ENCODE data around the gene SLC7A8. TPM values are rescaled to one million over a fixed set of nuclear protein-coding genes. Genes with fewer than 3 reads are reported as not detected.

SLC7A8 gene
- total RNA-seq, 3 donors from 2014 or later (not counting 1 experiment from before 2014, with no cell fraction given): 0.42 to 1.2 (median 1.0) TPM

DNA sequence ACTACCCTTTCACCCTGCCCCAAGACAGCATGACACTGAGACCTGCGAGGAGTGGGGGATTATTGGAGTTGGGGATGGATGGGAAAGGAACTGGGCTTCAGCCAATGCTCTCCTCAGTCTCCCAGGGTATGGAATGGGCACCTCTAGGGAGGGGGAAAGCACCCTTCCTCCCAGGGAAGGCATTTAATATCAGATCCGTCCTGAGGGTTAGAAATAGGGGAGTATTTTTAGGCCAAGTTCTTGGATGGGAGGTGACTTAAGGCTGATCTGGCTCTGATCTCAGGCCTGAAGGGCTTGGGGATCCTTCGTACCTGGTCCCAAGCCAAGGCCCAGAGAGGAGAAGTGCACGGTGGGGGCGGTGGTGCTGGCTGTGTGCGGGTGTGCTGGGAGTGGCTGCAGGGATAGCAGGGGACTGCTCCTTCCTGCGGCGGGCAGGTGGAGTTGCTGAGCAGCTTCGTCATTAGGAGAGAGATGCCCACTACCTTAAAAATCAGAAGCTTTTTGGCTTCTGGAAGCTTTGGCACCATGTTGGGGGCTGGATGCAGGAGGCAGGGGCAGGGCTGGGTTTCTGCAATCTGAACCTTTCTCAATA, 57.4 kb downstream of the SLC7A8 start:
- H3K9me3 ChIP-seq (ENCODE audit: control insufficient read depth, insufficient read depth, low read length): no peaks in the 10 kb centered on the region
- DNase-seq: no peak
- H3K36me3 Mint-ChIP-seq: no peaks in the 10 kb centered on the region
- H3K9me3 Mint-ChIP-seq: no peaks in the 10 kb centered on the region
- H3K4me3 ChIP-seq (ENCODE audit: low read length): no peak overlapping the region
- H3K27me3 ChIP-seq (ENCODE audit: control insufficient read depth, insufficient read depth, low read length): no peaks in the 10 kb centered on the region
- no peak overlapping the region for H3K4me3 Mint-ChIP-seq
- H3K27me3 Mint-ChIP-seq (ENCODE audit: low read depth in 2 of 2): peaks cover 9 to 19% of the 10 kb centered on the region in 2 donors
- no peak overlapping the region for H3K27ac Mint-ChIP-seq
- H3K4me1 ChIP-seq (ENCODE audit: control insufficient read depth, insufficient read depth, low read length): peaks cover 7% of the 10 kb centered on the region
- intact Hi-C loops (cut with micrococcal nuclease): no loop called here
- peaks cover 5 to 6% of the 10 kb centered on the region in 2 donors for H3K4me1 Mint-ChIP-seq
- TF ChIP-seq, protein P1, sequence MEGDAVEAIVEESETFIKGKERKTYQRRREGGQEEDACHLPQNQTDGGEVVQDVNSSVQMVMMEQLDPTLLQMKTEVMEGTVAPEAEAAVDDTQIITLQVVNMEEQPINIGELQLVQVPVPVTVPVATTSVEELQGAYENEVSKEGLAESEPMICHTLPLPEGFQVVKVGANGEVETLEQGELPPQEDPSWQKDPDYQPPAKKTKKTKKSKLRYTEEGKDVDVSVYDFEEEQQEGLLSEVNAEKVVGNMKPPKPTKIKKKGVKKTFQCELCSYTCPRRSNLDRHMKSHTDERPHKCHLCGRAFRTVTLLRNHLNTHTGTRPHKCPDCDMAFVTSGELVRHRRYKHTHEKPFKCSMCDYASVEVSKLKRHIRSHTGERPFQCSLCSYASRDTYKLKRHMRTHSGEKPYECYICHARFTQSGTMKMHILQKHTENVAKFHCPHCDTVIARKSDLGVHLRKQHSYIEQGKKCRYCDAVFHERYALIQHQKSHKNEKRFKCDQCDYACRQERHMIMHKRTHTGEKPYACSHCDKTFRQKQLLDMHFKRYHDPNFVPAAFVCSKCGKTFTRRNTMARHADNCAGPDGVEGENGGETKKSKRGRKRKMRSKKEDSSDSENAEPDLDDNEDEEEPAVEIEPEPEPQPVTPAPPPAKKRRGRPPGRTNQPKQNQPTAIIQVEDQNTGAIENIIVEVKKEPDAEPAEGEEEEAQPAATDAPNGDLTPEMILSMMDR (IDR thresholded peaks at IDR 0.05): no peak
- ATAC-seq: no peak
- H3K27ac ChIP-seq (ENCODE audit: low read length): no peak overlapping the region
- no peaks in the 10 kb centered on the region for H3K36me3 ChIP-seq (ENCODE audit: control insufficient read depth, insufficient read depth, low read length)
- WGBS (ENCODE audit: insufficient coverage): 90% methylated on average over 9 of the region's 9 CpGs

DNA sequence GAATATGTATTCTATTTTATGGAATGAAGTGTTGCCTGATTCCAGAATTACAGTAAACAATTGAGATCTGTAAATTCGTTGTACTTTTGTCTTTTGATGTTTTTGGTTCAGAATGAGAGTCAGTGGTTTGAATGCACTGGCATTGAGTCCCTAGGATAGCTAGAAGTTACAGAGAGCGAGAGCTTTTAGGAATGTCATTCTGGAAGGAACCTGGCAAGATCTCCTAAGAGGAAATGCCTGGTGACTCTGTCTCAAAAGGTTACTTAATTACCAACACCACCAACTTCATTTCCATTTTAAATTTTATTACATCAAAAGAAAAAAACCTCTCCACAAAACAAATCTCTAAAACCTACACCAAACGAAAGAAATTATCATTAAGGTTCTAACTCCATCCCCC, 58.4 kb downstream of the SLC7A8 start:
- Mint-ChIP-seq H3K9me3 (no peaks in the 10 kb centered on the region), H3K4me3 (no peak overlapping the region), H3K4me1 (peaks cover 10 to 11% of the 10 kb centered on the region in 2 donors), H3K36me3 (no peaks in the 10 kb centered on the region), H3K27ac (no peak overlapping the region), H3K27me3 (ENCODE audit: low read depth in 2 of 2) (peaks cover 3 to 14% of the 10 kb centered on the region in 2 donors)
- 70% methylated on average over 2 of the region's 3 CpGs for WGBS (ENCODE audit: insufficient coverage)
- Histone ChIP-seq H3K27ac (ENCODE audit: low read length) (no peak overlapping the region), H3K36me3 (ENCODE audit: control insufficient read depth, insufficient read depth, low read length) (no peaks in the 10 kb centered on the region), H3K9me3 (ENCODE audit: control insufficient read depth, insufficient read depth, low read length) (no peaks in the 10 kb centered on the region), H3K4me1 (ENCODE audit: control insufficient read depth, insufficient read depth, low read length) (peaks cover 17% of the 10 kb centered on the region), H3K27me3 (ENCODE audit: control insufficient read depth, insufficient read depth, low read length) (no peaks in the 10 kb centered on the region), H3K4me3 (ENCODE audit: low read length) (no peak overlapping the region)
- ATAC-seq: no peak
- intact Hi-C loops (cut with micrococcal nuclease): no loop called here
- DNase-seq: no peak
- TF ChIP-seq, protein P1 (IDR thresholded peaks at IDR 0.05): no peak

DNA sequence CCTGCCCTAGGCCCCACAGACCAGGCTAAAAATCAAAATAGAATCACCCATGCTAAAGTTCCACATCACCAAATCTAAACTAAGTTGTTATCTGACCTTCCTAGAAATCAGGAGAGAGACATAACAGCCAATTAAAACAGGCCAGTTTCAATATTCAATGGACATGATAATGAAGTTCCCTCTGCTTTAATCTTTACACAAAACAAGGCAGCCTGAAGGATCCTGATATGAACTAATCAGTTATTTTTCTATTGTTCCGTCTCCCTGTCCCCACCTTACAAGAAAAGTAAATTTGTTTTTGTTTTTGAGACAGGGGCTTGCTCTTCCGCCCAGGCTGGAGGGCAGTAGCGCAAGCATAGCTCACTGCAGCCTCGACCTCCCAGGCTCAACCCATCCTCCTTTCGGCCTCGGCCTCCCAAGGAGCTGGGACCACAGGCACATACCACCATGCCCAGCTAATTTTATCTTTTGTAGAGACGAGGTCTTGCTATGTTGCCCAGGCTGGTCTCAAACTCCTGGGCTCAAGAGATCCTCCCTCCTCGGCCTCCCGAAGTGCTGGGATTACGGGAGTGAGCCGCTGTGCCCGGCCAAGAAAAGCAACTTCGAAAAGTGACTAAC, 59.0 kb downstream of the SLC7A8 start:
- peaks cover 23% of the 10 kb centered on the region for H3K4me1 ChIP-seq (ENCODE audit: control insufficient read depth, insufficient read depth, low read length)
- Mint-ChIP-seq H3K27me3 (ENCODE audit: low read depth in 2 of 2) (peaks cover 3 to 14% of the 10 kb centered on the region in 2 donors), H3K27ac (peak overlapping the region in 1 of 2 donors; percentile 6), H3K36me3 (no peaks in the 10 kb centered on the region), H3K4me3 (no peak overlapping the region), H3K4me1 (peaks cover 10 to 11% of the 10 kb centered on the region in 2 donors), H3K9me3 (no peaks in the 10 kb centered on the region)
- no peak overlapping the region for H3K4me3 ChIP-seq (ENCODE audit: low read length)
- WGBS (ENCODE audit: insufficient coverage): 89% methylated on average over 13 of the region's 13 CpGs
- H3K36me3 ChIP-seq (ENCODE audit: control insufficient read depth, insufficient read depth, low read length): no peaks in the 10 kb centered on the region
- no peak overlapping the region for H3K27ac ChIP-seq (ENCODE audit: low read length)
- no peak for DNase-seq
- no peaks in the 10 kb centered on the region for H3K9me3 ChIP-seq (ENCODE audit: control insufficient read depth, insufficient read depth, low read length)
- ATAC-seq: no peak
- TF ChIP-seq, protein P1 (IDR thresholded peaks at IDR 0.05): no peak
- intact Hi-C loops (cut with micrococcal nuclease): no loop called here
- H3K27me3 ChIP-seq (ENCODE audit: control insufficient read depth, insufficient read depth, low read length): no peaks in the 10 kb centered on the region

Data from natural killer cell (primary cell).